A549 (cell line): Measurements from ENCODE around the gene GSTA1.

Source experiments
- BHLHE40 ChIP-seq: IDR thresholded peaks from 2 replicates; pipeline ENCODE4 v1.6.1; 2012; ENCODE audit warnings: low read depth, low read length, inconsistent platforms
- CHD2 ChIP-seq: fragments of 150-350 bp; IDR thresholded peaks from 2 replicates; pipeline ENCODE4 v1.6.1; 2014; ENCODE audit warnings: low read length; ENCODE audit not compliant: partially characterized antibody
- EP300 ChIP-seq, 2 experiments: fragments of >200 bp; sonication (Bioruptor Twin); formaldehyde crosslinking; IDR thresholded peaks; 2 replicates in 1 of 2; 3 replicates in 1 of 2; pipeline ENCODE4 v1.6.1; 2016 to 2017
- HDAC2 ChIP-seq: fragments of 200-600 bp; sonication (generic); IDR thresholded peaks from 2 replicates; pipeline ENCODE4 v1.6.1; 2016
- JUN ChIP-seq, 2 experiments: fragments of >200 bp; sonication (Bioruptor Twin); formaldehyde crosslinking; IDR thresholded peaks; 2 replicates in 1 of 2; 3 replicates in 1 of 2; pipeline ENCODE4 v1.6.1; 2016 to 2017
- POLR2A ChIP-seq: IDR thresholded peaks from 2 replicates; pipeline ENCODE4 v1.6.1; 2012; ENCODE audit warnings: mild to moderate bottlenecking, low read length
- RAD21 ChIP-seq, 2 experiments: fragments of >200 bp in 1 of 2; sonication (Bioruptor Twin) in 1 of 2; formaldehyde crosslinking in 1 of 2; IDR thresholded peaks in 1 of 2; conservative IDR thresholded peaks in 1 of 2; 2 replicates in 1 of 2; 3 replicates in 1 of 2; pipeline ENCODE4 v1.6.1; 2012 to 2018; ENCODE audit warnings: inconsistent platforms in 1 of 2
- SMC3 ChIP-seq: fragments of >200 bp; sonication (Bioruptor Twin); formaldehyde crosslinking; IDR thresholded peaks from 3 replicates; pipeline ENCODE4 v1.6.1; 2018; ENCODE audit warnings: inconsistent platforms
- ZFP36 ChIP-seq: fragments of 450-650 bp; IDR thresholded peaks from 2 replicates; pipeline ENCODE4 v1.6.1; 2014; ENCODE audit warnings: borderline replicate concordance; ENCODE audit not compliant: partially characterized antibody
- TF ChIP-seq, protein P1 (sequence below): fragments of >200 bp; sonication (Bioruptor Twin); formaldehyde crosslinking; IDR thresholded peaks from 3 replicates; pipeline ENCODE4 v1.5.1; 2016
- TF ChIP-seq, protein P2 (sequence below): fragments of 200-600 bp; sonication (generic); IDR thresholded peaks from 2 replicates; pipeline ENCODE4 v1.6.1; 2016; ENCODE audit warnings: antibody characterized with exemption, mild to moderate bottlenecking, moderate library complexity

DNA sequence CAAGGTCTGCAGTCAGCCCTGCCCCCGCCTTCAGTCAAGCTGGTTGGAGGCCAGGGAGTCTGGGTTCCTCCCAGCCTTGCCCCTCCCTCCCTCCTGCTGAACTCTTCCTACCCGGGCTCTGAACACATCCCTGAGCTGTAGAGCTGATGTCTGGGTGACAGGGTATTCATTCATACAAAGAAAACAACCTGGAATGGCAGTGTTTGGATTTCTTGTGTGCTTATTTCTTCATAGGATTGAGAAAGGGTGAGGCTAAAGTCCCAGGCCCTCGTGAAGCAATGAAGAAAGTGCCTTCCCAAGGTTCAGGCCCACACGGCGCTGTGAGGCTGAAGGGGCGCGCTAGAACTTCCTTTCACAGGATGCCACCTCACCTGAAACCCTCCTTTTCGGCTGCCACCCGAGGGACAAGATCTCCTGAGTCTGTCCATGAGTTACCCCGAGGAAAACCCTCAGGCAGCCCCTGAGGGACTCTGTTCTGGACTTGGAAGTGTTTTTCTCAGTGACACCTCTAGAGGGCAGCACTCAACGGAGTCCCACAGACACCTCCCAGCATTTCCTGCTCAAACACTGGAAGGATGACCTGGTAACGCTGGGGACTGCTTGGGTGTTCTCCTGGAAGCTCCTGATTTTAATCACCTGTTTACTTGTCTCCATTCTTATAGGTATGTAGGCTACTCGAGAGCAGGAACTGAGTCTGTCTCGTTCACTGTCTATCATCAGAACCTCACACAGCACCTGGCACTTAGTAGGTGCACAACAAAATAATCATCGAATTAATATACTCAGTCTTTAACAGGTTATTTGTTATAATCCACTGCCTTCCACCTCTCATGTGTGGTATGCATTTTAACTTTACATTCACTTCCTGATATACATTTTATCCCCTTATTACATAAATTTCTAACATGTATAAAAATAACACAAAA lies 11.8 kb upstream of the GSTA1 start:
- TF ChIP-seq RAD21 (conservative IDR thresholded peaks at IDR 0.05 in 1 of 2, IDR thresholded peaks at IDR 0.05 in 1 of 2) (peak; percentile 39 to 43; a peak in 4 of 5 replicates), BHLHE40 (no peak), EP300 (IDR thresholded peaks at IDR 0.05) (no peak), POLR2A (no peak), SMC3 (peak; percentile 42), HDAC2 (no peak), ZFP36 (no peak), JUN (IDR thresholded peaks at IDR 0.05) (no peak), CHD2 (no peak)
- TF ChIP-seq, protein P1, sequence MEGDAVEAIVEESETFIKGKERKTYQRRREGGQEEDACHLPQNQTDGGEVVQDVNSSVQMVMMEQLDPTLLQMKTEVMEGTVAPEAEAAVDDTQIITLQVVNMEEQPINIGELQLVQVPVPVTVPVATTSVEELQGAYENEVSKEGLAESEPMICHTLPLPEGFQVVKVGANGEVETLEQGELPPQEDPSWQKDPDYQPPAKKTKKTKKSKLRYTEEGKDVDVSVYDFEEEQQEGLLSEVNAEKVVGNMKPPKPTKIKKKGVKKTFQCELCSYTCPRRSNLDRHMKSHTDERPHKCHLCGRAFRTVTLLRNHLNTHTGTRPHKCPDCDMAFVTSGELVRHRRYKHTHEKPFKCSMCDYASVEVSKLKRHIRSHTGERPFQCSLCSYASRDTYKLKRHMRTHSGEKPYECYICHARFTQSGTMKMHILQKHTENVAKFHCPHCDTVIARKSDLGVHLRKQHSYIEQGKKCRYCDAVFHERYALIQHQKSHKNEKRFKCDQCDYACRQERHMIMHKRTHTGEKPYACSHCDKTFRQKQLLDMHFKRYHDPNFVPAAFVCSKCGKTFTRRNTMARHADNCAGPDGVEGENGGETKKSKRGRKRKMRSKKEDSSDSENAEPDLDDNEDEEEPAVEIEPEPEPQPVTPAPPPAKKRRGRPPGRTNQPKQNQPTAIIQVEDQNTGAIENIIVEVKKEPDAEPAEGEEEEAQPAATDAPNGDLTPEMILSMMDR, result peak; percentile 54
- TF ChIP-seq, protein P2, sequence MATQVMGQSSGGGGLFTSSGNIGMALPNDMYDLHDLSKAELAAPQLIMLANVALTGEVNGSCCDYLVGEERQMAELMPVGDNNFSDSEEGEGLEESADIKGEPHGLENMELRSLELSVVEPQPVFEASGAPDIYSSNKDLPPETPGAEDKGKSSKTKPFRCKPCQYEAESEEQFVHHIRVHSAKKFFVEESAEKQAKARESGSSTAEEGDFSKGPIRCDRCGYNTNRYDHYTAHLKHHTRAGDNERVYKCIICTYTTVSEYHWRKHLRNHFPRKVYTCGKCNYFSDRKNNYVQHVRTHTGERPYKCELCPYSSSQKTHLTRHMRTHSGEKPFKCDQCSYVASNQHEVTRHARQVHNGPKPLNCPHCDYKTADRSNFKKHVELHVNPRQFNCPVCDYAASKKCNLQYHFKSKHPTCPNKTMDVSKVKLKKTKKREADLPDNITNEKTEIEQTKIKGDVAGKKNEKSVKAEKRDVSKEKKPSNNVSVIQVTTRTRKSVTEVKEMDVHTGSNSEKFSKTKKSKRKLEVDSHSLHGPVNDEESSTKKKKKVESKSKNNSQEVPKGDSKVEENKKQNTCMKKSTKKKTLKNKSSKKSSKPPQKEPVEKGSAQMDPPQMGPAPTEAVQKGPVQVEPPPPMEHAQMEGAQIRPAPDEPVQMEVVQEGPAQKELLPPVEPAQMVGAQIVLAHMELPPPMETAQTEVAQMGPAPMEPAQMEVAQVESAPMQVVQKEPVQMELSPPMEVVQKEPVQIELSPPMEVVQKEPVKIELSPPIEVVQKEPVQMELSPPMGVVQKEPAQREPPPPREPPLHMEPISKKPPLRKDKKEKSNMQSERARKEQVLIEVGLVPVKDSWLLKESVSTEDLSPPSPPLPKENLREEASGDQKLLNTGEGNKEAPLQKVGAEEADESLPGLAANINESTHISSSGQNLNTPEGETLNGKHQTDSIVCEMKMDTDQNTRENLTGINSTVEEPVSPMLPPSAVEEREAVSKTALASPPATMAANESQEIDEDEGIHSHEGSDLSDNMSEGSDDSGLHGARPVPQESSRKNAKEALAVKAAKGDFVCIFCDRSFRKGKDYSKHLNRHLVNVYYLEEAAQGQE, result no peak
